HL-60 (cell line): ENCODE data around the gene SDCCAG8.

ENCODE experiments used
- CTCF ChIP-seq: IDR thresholded peaks from one replicate; pipeline ENCODE4 v1.5.1; 2011; ENCODE audit warnings: low read length, control low read depth, inconsistent platforms; ENCODE audit not compliant: insufficient read depth
- GABPA ChIP-seq: IDR thresholded peaks from 2 replicates; pipeline ENCODE4 v1.6.1; 2012; ENCODE audit warnings: low read depth
- POLR2AphosphoS5 ChIP-seq: IDR thresholded peaks from 2 replicates; pipeline ENCODE4 v1.6.1; 2012; ENCODE audit warnings: low read depth
- REST ChIP-seq: IDR thresholded peaks from 2 replicates; pipeline ENCODE4 v1.6.1; 2012; ENCODE audit warnings: low read depth; ENCODE audit not compliant: insufficient replicate concordance
- SPI1 ChIP-seq: IDR thresholded peaks from 2 replicates; pipeline ENCODE4 v1.6.1; 2012; ENCODE audit warnings: low read depth, mild to moderate bottlenecking, borderline replicate concordance

- no peak for TF ChIP-seq CTCF
- no peak for TF ChIP-seq POLR2AphosphoS5
- no peak for TF ChIP-seq SPI1
- TF ChIP-seq REST: no peak
- no peak for TF ChIP-seq GABPA
These were observed 214.7 kb downstream of the SDCCAG8 start for GRCh38 chr1:243470502-243470901.
